Measurements from ENCODE around the gene GJA3. TPM values are rescaled to one million over a fixed set of nuclear protein-coding genes. Genes with fewer than 3 reads are reported as not detected.

The GJA3 gene
- total and polyA plus RNA-seq, 9 of the 15 experiments (the other 6 are each of a cell fraction or from before 2014, with no cell fraction given) = 0.03 to 0.13 (median 0.04) TPM; not detected in 4

DNA sequence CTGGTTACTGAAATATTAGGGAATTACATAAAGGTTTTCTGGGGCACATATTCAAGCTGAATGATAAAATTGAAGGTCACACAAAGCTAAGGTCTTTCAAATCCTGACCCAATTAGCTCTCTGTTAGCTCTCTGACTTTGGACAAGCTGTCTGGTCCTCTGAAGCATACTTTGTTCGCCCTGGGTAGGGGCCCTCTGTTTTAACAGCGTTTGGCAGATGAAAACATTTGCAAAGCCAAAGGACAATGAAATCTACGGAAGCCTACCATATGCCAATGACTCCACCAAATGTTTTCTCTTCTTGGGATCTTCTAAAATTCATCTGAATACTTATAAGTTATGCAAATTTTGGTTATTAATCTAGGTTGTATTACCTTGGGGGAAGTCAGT, 14.5 kb upstream of the GJA3 start:
- H3K4me1 ChIP-seq (replicated peaks in 1 of 2; ENCODE audit: control insufficient read depth in 2 of 2, insufficient read depth in 2 of 2, low read length in 2 of 2) = peaks cover 0 to 5% of the 10 kb centered on the region in 2 experiments; a peak in 2 of 5 replicates
- H2AFZ ChIP-seq (ENCODE audit: low read depth, low read length) = no peak overlapping the region
- no peak for ATAC-seq
- in situ Hi-C loops (cut with MboI) (no loop called here), intact Hi-C loops (cut with micrococcal nuclease) (no loop called here)
- FAIRE-seq = no peak
- DNase-seq (ENCODE audit: extremely low read depth in 1 of 4, low spot score in 3 of 4) = no peak
- no peaks in the 10 kb centered on the region for H3K36me3 ChIP-seq (ENCODE audit: control insufficient read depth, insufficient read depth, low read length)
- ChIA-PET CTCF (ENCODE audit: low intra/inter-chr PET ratio) (interaction anchor here (0.7 kb wide), 1 partner anchor 246 kb away, joined by 5 read pairs; no protein-coding TSS in a partner anchor), POLR2A (no interaction called here)
- BruUV-seq (replicated peaks) = no TSS peak
- H3K4me2 ChIP-seq (ENCODE audit: insufficient read depth, low read length) = no peak overlapping the region
- no peaks in the 10 kb centered on the region for H3K79me2 ChIP-seq (ENCODE audit: control insufficient read depth, insufficient read depth, low read length)
- H3K27me3 ChIP-seq (ENCODE audit: control insufficient read depth in 2 of 2, insufficient read depth in 2 of 2, low read length in 2 of 2) = peaks cover 10 to 39% of the 10 kb centered on the region in 2 experiments; a peak in 4 of 5 replicates
- no peaks in the 10 kb centered on the region for H3K9me1 ChIP-seq (ENCODE audit: control insufficient read depth, insufficient read depth, low read length)
- TF ChIP-seq, protein P1, sequence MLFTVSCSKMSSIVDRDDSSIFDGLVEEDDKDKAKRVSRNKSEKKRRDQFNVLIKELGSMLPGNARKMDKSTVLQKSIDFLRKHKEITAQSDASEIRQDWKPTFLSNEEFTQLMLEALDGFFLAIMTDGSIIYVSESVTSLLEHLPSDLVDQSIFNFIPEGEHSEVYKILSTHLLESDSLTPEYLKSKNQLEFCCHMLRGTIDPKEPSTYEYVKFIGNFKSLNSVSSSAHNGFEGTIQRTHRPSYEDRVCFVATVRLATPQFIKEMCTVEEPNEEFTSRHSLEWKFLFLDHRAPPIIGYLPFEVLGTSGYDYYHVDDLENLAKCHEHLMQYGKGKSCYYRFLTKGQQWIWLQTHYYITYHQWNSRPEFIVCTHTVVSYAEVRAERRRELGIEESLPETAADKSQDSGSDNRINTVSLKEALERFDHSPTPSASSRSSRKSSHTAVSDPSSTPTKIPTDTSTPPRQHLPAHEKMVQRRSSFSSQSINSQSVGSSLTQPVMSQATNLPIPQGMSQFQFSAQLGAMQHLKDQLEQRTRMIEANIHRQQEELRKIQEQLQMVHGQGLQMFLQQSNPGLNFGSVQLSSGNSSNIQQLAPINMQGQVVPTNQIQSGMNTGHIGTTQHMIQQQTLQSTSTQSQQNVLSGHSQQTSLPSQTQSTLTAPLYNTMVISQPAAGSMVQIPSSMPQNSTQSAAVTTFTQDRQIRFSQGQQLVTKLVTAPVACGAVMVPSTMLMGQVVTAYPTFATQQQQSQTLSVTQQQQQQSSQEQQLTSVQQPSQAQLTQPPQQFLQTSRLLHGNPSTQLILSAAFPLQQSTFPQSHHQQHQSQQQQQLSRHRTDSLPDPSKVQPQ (CRISPR knock-in tag; IDR thresholded peaks at IDR 0.05; ENCODE audit: borderline replicate concordance) = no peak
- TF ChIP-seq FOXJ3 (CRISPR knock-in tag; IDR thresholded peaks at IDR 0.05) = no peak
- no peak for TF ChIP-seq RBBP5 (IDR thresholded peaks at IDR 0.05; ENCODE audit: borderline replicate concordance, insufficient read depth, low read length, poor library complexity, severe bottlenecking)
- no peaks in the 10 kb centered on the region for H3K9me3 ChIP-seq (replicated peaks; ENCODE audit: control insufficient read depth, insufficient read depth, low read depth, low read length)
- no peak overlapping the region for H3K9ac ChIP-seq (ENCODE audit: insufficient read depth in 1 of 2, low read depth in 2 of 2, low read length in 2 of 2)
- WGBS (ENCODE audit: insufficient coverage, low coverage, missing lambda C conversion rate) = 23% methylated on average over 3 of the region's 3 CpGs
- no peak overlapping the region for H3K4me3 ChIP-seq
- no peak overlapping the region for H3K27ac ChIP-seq (ENCODE audit: extremely low read depth, low read depth, low read length)
- H4K20me1 ChIP-seq (replicated peaks; ENCODE audit: control insufficient read depth, insufficient read depth, low read length) = no peaks in the 10 kb centered on the region
